ENCODE measurements around the gene RBP3.

The RBP3 gene

GRCh38 chr10:47344996-47345870 lies 2.9 kb upstream of the RBP3 start:
- Histone ChIP-seq H3F3A (ENCODE audit: control insufficient read depth, insufficient read depth) (no peaks in the 10 kb centered on the region), H3K27me3 (ENCODE audit: control insufficient read depth, low read length) (no peaks in the 10 kb centered on the region), H3K4me2 (ENCODE audit: low read length) (no peak overlapping the region), H3K36me3 (ENCODE audit: control insufficient read depth, low read length) (no peaks in the 10 kb centered on the region), H4K20me1 (ENCODE audit: control insufficient read depth, insufficient read depth, low read depth, low read length) (no peaks in the 10 kb centered on the region), H3K9me3 (ENCODE audit: control insufficient read depth, insufficient read depth, low read length) (no peaks in the 10 kb centered on the region), H3K9me2 (replicated peaks; ENCODE audit: control insufficient read depth, low read length) (no peaks in the 10 kb centered on the region), H3K27ac (ENCODE audit: low read depth, low read length) (no peak overlapping the region), H3K4me1 (ENCODE audit: control insufficient read depth, low read length) (no peaks in the 10 kb centered on the region), H3K4me3 (ENCODE audit: low read length) (no peak overlapping the region), H3K79me2 (ENCODE audit: control insufficient read depth, low read length) (no peaks in the 10 kb centered on the region)
- TF ChIP-seq CTCF (IDR thresholded peaks at IDR 0.05; ENCODE audit: low read depth, low read length, poor library complexity, severe bottlenecking) (no peak), EZH2phosphoT487 (IDR thresholded peaks at IDR 0.05; ENCODE audit: borderline replicate concordance, low read length) (no peak)

- H3K9me2 ChIP-seq (replicated peaks; ENCODE audit: control insufficient read depth, low read length), result no peaks in the 10 kb centered on the region
- no peak overlapping the region for H3K27ac ChIP-seq (ENCODE audit: low read depth, low read length)
- no peaks in the 10 kb centered on the region for H3K79me2 ChIP-seq (ENCODE audit: control insufficient read depth, low read length)
- no peaks in the 10 kb centered on the region for H3K4me1 ChIP-seq (ENCODE audit: control insufficient read depth, low read length)
- no peaks in the 10 kb centered on the region for H4K20me1 ChIP-seq (ENCODE audit: control insufficient read depth, insufficient read depth, low read depth, low read length)
- no peak overlapping the region for H3K4me2 ChIP-seq (ENCODE audit: low read length)
- H3K36me3 ChIP-seq (ENCODE audit: control insufficient read depth, low read length), result no peaks in the 10 kb centered on the region
- H3K4me3 ChIP-seq (ENCODE audit: low read length), result no peak overlapping the region
- H3K9me3 ChIP-seq (ENCODE audit: control insufficient read depth, insufficient read depth, low read length), result no peaks in the 10 kb centered on the region
- no peak for TF ChIP-seq CTCF (IDR thresholded peaks at IDR 0.05; ENCODE audit: low read depth, low read length, poor library complexity, severe bottlenecking)
- TF ChIP-seq EZH2phosphoT487 (IDR thresholded peaks at IDR 0.05; ENCODE audit: borderline replicate concordance, low read length), result no peak
- no peaks in the 10 kb centered on the region for H3F3A ChIP-seq (ENCODE audit: control insufficient read depth, insufficient read depth)
- H3K27me3 ChIP-seq (ENCODE audit: control insufficient read depth, low read length), result no peaks in the 10 kb centered on the region
Measured at GRCh38 chr10:47346581-47347302, 1.4 kb upstream of the RBP3 start.

DNA sequence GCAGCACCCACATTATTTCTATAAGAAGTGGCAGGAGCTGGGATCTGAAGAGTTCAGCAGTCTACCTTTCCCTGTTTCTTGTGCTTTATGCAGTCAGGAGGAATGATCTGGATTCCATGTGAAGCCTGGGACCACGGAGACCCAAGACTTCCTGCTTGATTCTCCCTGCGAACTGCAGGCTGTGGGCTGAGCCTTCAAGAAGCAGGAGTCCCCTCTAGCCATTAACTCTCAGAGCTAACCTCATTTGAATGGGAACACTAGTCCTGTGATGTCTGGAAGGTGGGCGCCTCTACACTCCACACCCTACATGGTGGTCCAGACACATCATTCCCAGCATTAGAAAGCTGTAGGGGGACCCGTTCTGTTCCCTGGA lies 874 bp upstream of the RBP3 start:
- Histone ChIP-seq H3K9me3 (ENCODE audit: control insufficient read depth, insufficient read depth, low read length) (no peaks in the 10 kb centered on the region), H3K79me2 (ENCODE audit: control insufficient read depth, low read length) (no peaks in the 10 kb centered on the region), H3K4me2 (ENCODE audit: low read length) (no peak overlapping the region), H3K27me3 (ENCODE audit: control insufficient read depth, low read length) (no peaks in the 10 kb centered on the region), H3K9me2 (replicated peaks; ENCODE audit: control insufficient read depth, low read length) (no peaks in the 10 kb centered on the region), H3K4me1 (ENCODE audit: control insufficient read depth, low read length) (no peaks in the 10 kb centered on the region), H3K4me3 (ENCODE audit: low read length) (no peak overlapping the region), H3F3A (ENCODE audit: control insufficient read depth, insufficient read depth) (no peaks in the 10 kb centered on the region), H4K20me1 (ENCODE audit: control insufficient read depth, insufficient read depth, low read depth, low read length) (no peaks in the 10 kb centered on the region), H3K36me3 (ENCODE audit: control insufficient read depth, low read length) (no peaks in the 10 kb centered on the region), H3K27ac (ENCODE audit: low read depth, low read length) (no peak overlapping the region)
- no peak for TF ChIP-seq CTCF (IDR thresholded peaks at IDR 0.05; ENCODE audit: low read depth, low read length, poor library complexity, severe bottlenecking)
- TF ChIP-seq EZH2phosphoT487 (IDR thresholded peaks at IDR 0.05; ENCODE audit: borderline replicate concordance, low read length), result no peak

Data from DOHH2 (cell line).